22Rv1 (cell line): ENCODE data around the gene SH2D4B.

Source experiments
- CTCF ChIP-seq: fragments of 450-650 bp; IDR thresholded peaks from 2 replicates; pipeline ENCODE4 v1.5.1; 2017; ENCODE audit warnings: mild to moderate bottlenecking
- ZFX ChIP-seq: fragments of 450-650 bp; IDR thresholded peaks from 2 replicates; pipeline ENCODE4 v1.6.1; 2017; ENCODE audit warnings: antibody characterized with exemption, borderline replicate concordance

- TF ChIP-seq CTCF (no peak), ZFX (no peak)
These were observed 49.1 kb upstream of the SH2D4B start for GRCh38 chr10:80488539-80489066.
